GM21723 (cell line): ENCODE data around the gene CRACR2A.

ENCODE experiments used
- ATAC-seq: cut with Tn5 transposase; IDR thresholded peaks from one replicate; pipeline ENCODE4 v1.9.1; 2021; ENCODE audit warnings: mild to moderate bottlenecking, moderate library complexity; ENCODE audit not compliant: unreplicated experiment

CRACR2A gene

GRCh38 chr12:3727354-3727753 is 25.6 kb downstream of the CRACR2A start:
- no peak for ATAC-seq

- ATAC-seq: no peak
Observed at GRCh38 chr12:3726456-3726855, 26.5 kb downstream of the CRACR2A start.

- no peak for ATAC-seq
Observed at GRCh38 chr12:3725388-3726115, 27.4 kb downstream of the CRACR2A start.

GRCh38 chr12:3723916-3724805 is 28.7 kb downstream of the CRACR2A start:
- ATAC-seq: no peak

- ATAC-seq: no peak
Observed at GRCh38 chr12:3722368-3722767, 30.5 kb downstream of the CRACR2A start.

- ATAC-seq: no peak
Observed at GRCh38 chr12:3720772-3721171, 32.1 kb downstream of the CRACR2A start.

GRCh38 chr12:3718100-3718499 is 34.8 kb downstream of the CRACR2A start:
- no peak for ATAC-seq

- ATAC-seq: no peak
Observed at GRCh38 chr12:3717283-3717898, 35.5 kb downstream of the CRACR2A start.

GRCh38 chr12:3715999-3716398 is 36.9 kb downstream of the CRACR2A start:
- ATAC-seq: no peak

- no peak for ATAC-seq
Observed at GRCh38 chr12:3713947-3714346, 39.0 kb downstream of the CRACR2A start.

- no peak for ATAC-seq
Observed at GRCh38 chr12:3713483-3713882, 39.4 kb downstream of the CRACR2A start.

- no peak for ATAC-seq
Observed at GRCh38 chr12:3712209-3712992, 40.5 kb downstream of the CRACR2A start.

GRCh38 chr12:3705354-3705675 is 47.6 kb downstream of the CRACR2A start:
- ATAC-seq: no peak

GRCh38 chr12:3704512-3705353 is 48.2 kb downstream of the CRACR2A start:
- no peak for ATAC-seq

GRCh38 chr12:3700861-3701260 is 52.0 kb downstream of the CRACR2A start:
- no peak for ATAC-seq

GRCh38 chr12:3698218-3698974 is 54.5 kb downstream of the CRACR2A start:
- no peak for ATAC-seq

- ATAC-seq: no peak
Observed at GRCh38 chr12:3697311-3697870, 55.5 kb downstream of the CRACR2A start.

- ATAC-seq: no peak
Observed at GRCh38 chr12:3694673-3695072, 58.2 kb downstream of the CRACR2A start.
